Measurements from ENCODE around the gene VWA8.

Gene VWA8

DNA sequence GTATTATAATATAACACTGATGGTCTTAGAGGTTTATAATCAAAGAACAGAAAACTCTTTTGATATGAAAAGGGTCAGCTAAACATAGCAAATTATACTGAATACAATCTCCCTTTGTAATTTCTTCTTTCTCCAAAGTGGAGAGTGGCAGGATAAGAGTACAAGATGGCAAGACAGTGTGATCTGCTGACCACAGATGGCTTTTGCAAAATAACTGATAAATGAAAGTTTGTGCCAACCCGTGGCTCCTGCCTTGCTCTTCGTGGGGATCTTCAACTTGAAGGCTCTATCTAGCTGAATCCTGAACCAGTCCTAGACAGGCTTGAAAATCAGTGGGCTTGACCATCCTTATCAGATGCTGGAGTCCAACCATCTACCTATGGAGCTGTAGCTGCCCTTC lies 185.7 kb downstream of the VWA8 start:
- TF ChIP-seq, protein P1, sequence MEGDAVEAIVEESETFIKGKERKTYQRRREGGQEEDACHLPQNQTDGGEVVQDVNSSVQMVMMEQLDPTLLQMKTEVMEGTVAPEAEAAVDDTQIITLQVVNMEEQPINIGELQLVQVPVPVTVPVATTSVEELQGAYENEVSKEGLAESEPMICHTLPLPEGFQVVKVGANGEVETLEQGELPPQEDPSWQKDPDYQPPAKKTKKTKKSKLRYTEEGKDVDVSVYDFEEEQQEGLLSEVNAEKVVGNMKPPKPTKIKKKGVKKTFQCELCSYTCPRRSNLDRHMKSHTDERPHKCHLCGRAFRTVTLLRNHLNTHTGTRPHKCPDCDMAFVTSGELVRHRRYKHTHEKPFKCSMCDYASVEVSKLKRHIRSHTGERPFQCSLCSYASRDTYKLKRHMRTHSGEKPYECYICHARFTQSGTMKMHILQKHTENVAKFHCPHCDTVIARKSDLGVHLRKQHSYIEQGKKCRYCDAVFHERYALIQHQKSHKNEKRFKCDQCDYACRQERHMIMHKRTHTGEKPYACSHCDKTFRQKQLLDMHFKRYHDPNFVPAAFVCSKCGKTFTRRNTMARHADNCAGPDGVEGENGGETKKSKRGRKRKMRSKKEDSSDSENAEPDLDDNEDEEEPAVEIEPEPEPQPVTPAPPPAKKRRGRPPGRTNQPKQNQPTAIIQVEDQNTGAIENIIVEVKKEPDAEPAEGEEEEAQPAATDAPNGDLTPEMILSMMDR (IDR thresholded peaks at IDR 0.05) = no peak

- TF ChIP-seq, protein P1 (IDR thresholded peaks at IDR 0.05) = no peak
These were observed 186.2 kb downstream of the VWA8 start for GRCh38 chr13:41774605-41775218.

GRCh38 chr13:41767801-41768200 lies 193.1 kb downstream of the VWA8 start:
- TF ChIP-seq, protein P1 (IDR thresholded peaks at IDR 0.05) = no peak

- TF ChIP-seq, protein P1 (IDR thresholded peaks at IDR 0.05) = no peak
These were observed 194.5 kb downstream of the VWA8 start for GRCh38 chr13:41766439-41766838.

- TF ChIP-seq, protein P1 (IDR thresholded peaks at IDR 0.05) = no peak
These were observed 195.1 kb downstream of the VWA8 start for GRCh38 chr13:41765813-41766212.

DNA sequence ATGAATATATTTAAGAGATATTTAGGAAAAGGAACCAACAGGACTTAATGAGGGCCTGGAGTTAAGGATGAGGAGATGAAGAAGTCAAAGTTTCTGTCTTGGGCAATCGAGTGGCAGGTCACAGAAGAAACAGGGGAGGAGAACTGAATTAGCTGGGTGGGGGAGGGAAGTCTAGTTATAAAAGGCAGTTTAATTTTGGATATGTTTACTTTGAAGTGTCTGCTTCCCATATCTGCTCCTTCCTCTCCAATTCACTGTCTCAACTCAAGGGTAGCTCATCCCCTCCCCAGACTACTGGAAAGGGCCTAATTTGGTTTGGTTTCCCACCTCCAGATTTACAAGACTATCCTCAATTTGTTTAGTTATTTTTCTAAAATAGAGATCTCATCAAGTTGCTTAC lies 195.9 kb downstream of the VWA8 start:
- TF ChIP-seq, protein P1 (IDR thresholded peaks at IDR 0.05) = no peak

DNA sequence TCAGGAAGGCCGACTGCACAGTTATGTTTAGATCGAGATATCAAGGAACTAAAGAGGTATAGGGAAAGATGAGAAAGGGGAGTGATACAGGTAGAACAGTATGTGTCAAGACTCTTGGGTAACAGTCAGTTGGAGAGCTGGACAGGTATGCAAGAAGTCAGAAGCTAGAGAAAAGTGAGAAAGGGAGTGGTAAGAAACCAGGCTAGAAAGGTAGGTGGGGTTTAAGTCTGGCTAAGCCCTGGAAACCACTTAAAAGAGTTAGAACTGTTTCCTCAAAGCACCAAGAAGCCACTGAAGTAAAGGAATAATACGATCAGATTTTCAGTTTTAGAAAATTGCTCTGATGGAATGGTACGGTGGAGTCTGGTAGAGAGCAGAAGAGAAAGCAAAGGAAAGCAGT lies 196.4 kb downstream of the VWA8 start:
- TF ChIP-seq, protein P1 (IDR thresholded peaks at IDR 0.05) = no peak

DNA sequence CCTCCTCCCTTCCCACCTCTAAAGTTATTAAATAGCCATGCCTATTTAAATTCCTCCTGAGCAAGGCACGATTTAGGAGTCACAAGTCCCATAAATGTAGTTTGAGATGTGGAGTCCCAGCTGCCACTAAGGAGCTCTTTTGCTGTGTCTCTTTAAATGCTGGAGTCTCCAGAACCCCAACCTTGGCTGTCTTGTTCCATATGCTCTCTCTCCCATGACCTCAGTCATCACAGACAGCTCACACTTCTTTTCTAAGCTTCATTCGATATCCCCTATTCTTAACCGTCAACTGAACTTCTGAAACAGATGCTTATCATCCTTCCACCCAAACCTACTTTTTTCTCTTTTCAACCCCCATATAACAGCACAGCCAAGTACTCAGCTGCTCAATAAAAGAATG lies 197.1 kb downstream of the VWA8 start:
- TF ChIP-seq, protein P1 (IDR thresholded peaks at IDR 0.05) = no peak
